ENCODE data around the gene CHST4. TPM values are rescaled to one million over a fixed set of nuclear protein-coding genes. Genes with fewer than 3 reads are reported as not detected.

The CHST4 gene
- total and polyA plus RNA-seq, 2 of the 4 experiments (the other 2 are of a cell fraction), result not detected

DNA sequence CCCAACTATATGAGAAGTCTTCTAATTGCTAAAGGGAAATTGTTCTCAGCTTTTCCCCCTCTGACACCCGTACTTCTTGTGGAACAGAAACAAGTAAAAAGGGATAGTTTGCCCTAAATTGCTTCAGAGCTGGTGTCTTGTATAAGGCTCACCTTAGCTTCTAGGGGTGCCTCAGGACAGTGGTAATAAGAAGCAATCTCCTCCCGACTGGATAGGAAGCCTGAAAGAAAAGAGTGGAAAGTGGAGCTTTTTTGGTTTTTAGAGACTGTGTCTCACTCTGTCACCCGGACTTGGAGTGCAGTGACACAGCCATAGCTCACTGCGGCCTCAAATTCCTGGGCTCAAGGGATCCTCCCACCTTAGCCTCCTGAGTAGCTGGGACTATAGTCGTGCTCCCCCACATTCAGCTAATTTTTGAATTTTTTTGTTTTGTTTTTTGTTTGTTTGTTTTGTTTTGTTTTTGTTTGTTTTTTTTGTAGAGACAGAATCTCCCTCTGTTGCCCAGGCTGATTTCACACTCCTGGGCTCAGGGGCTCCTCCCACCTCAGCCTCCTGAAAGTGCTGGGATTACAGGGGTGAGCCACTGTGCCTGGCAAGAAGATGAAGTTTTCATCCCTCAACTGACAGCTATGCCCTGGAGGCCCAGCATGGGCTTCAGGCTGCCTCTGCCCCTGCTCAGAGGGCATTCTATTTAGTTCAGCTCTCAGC is 47.3 kb downstream of the CHST4 start:
- dilution Hi-C loops (cut with HindIII; ENCODE audit: low sequenced_read_pairs, unreplicated experiment), result no loop called here
- Histone ChIP-seq H3K4ac (ENCODE audit: low read depth, low read length) (no peak overlapping the region), H2BK20ac (ENCODE audit: low read depth, low read length) (no peak overlapping the region), H3K9me1 (ENCODE audit: insufficient read depth, low read length) (no peaks in the 10 kb centered on the region), H4K8ac (ENCODE audit: low read depth in 2 of 2, low read length in 2 of 2) (no peak overlapping the region), H3K4me2 (ENCODE audit: low read depth, low read length) (no peak overlapping the region), H2BK15ac (ENCODE audit: low read depth, low read length) (no peak overlapping the region), H3K9ac (ENCODE audit: low read depth, low read length) (no peak overlapping the region), H3K18ac (ENCODE audit: low read depth, low read length) (no peak overlapping the region), H3K79me1 (ENCODE audit: low read depth in 1 of 2, low read length in 2 of 2) (no peaks in the 10 kb centered on the region), H3K4me3 (ENCODE audit: insufficient read depth, low read depth, low read length) (no peak overlapping the region), H4K5ac (ENCODE audit: low read depth, low read length) (no peak overlapping the region), H4K20me1 (ENCODE audit: insufficient read depth, low read length) (no peaks in the 10 kb centered on the region), H3K23ac (ENCODE audit: low read depth, low read length) (no peak overlapping the region), H2AK9ac (replicated peaks; ENCODE audit: low read depth, low read length, poor library complexity) (no peak overlapping the region), H3K36me3 (ENCODE audit: control insufficient read depth, insufficient read depth, low read length) (no peaks in the 10 kb centered on the region), H2BK120ac (ENCODE audit: low read depth, low read length) (no peak overlapping the region), H3K27ac (ENCODE audit: insufficient read depth, low read length) (no peak overlapping the region), H2AK5ac (ENCODE audit: low read depth, low read length) (no peak overlapping the region), H3K4me1 (ENCODE audit: control insufficient read depth, insufficient read depth, low read length) (no peaks in the 10 kb centered on the region), H2AFZ (replicated peaks; ENCODE audit: low read length, poor library complexity) (no peak overlapping the region), H3K14ac (replicated peaks; ENCODE audit: low read depth, low read length) (no peak overlapping the region), H3K27me3 (ENCODE audit: control insufficient read depth, insufficient read depth, low read length) (peaks cover 16% of the 10 kb centered on the region), H2BK5ac (ENCODE audit: low read depth, low read length, poor library complexity, severe bottlenecking) (no peak overlapping the region), H3K9me3 (ENCODE audit: control insufficient read depth, insufficient read depth, low read length) (no peaks in the 10 kb centered on the region), H4K91ac (ENCODE audit: insufficient read depth, low read depth, low read length) (no peak overlapping the region), H3K56ac (ENCODE audit: extremely low read depth, insufficient read depth, low read length) (no peak overlapping the region)
- in situ Hi-C loops (cut with MboI; ENCODE audit: low sequenced_read_pairs), result no loop called here
- ChIA-PET POLR2A (ENCODE audit: unreplicated experiment) (no interaction called here), CTCF (interaction anchor here (1.0 kb wide), 1 partner anchor 9 kb away, joined by 3 read pairs; no protein-coding TSS in a partner anchor)
- intact Hi-C loops (cut with micrococcal nuclease), result no loop called here
- DNase-seq (no peak), ATAC-seq (ENCODE audit: low read depth) (no peak)
- no CpG with 5 or more reads among the region's 5 CpGs for WGBS, 2 experiments (ENCODE audit: extremely low coverage in 2 of 2, insufficient read length in 1 of 2)
- no TSS peak for BruUV-seq (replicated peaks)
- TF ChIP-seq RCOR1 (IDR thresholded peaks at IDR 0.05; ENCODE audit: insufficient replicate concordance, low read length) (no peak), RFX5 (IDR thresholded peaks at IDR 0.05; ENCODE audit: low read depth, low read length) (no peak), MAZ (IDR thresholded peaks at IDR 0.05; ENCODE audit: borderline replicate concordance, low read depth, low read length) (no peak), SMC3 (IDR thresholded peaks at IDR 0.05; ENCODE audit: low read depth, low read length) (no peak), POLR2A (IDR thresholded peaks at IDR 0.05; ENCODE audit: low read depth, low read length) (no peak), RAD21 (IDR thresholded peaks at IDR 0.05; ENCODE audit: low read length) (no peak), CHD1 (IDR thresholded peaks at IDR 0.05; ENCODE audit: low read depth, low read length) (no peak), ELK1 (IDR thresholded peaks at IDR 0.05; ENCODE audit: borderline replicate concordance, low read depth, low read length) (no peak), MXI1 (IDR thresholded peaks at IDR 0.05; ENCODE audit: borderline replicate concordance, low read depth, low read length) (no peak), FOS (IDR thresholded peaks at IDR 0.05; ENCODE audit: low read depth, low read length) (no peak), USF2 (IDR thresholded peaks at IDR 0.05; ENCODE audit: low read depth, low read length) (no peak), CTCF (conservative IDR thresholded peaks at IDR 0.05; ENCODE audit: low read depth, low read length) (no peak)

Measured in IMR-90 (cell line).